GM19468 (cell line): Measurements from ENCODE around the gene PRSS56.

ENCODE experiments used
- ATAC-seq: cut with Tn5 transposase; IDR thresholded peaks from one replicate; pipeline ENCODE4 v1.9.1; 2021; ENCODE audit warnings: mild to moderate bottlenecking, moderate library complexity, moderate number of reproducible peaks; ENCODE audit not compliant: unreplicated experiment; ENCODE audit errors: extremely low read depth

The PRSS56 gene

GRCh38 chr2:232485757-232486557 is 34.2 kb upstream of the PRSS56 start:
- no peak for ATAC-seq

- no peak for ATAC-seq
Observed at GRCh38 chr2:232486558-232487384, 33.4 kb upstream of the PRSS56 start.

- ATAC-seq = no peak
Observed at GRCh38 chr2:232487385-232488096, 32.6 kb upstream of the PRSS56 start, which contains the start of gene ECEL1. Gene ECEL1 (minus strand): TSS chr2:232487834. CDS start chr2:232486653, 1,181 bp downstream.

GRCh38 chr2:232488097-232488711 is 32.0 kb upstream of the PRSS56 start:
- no peak for ATAC-seq

GRCh38 chr2:232488721-232489300 is 31.4 kb upstream of the PRSS56 start:
- ATAC-seq = no peak

- ATAC-seq = no peak
Observed at GRCh38 chr2:232489516-232490220, 30.5 kb upstream of the PRSS56 start.

GRCh38 chr2:232490221-232491138 is 29.7 kb upstream of the PRSS56 start:
- ATAC-seq = no peak

GRCh38 chr2:232491139-232491780 is 28.9 kb upstream of the PRSS56 start:
- no peak for ATAC-seq

GRCh38 chr2:232492236-232492848 is 27.8 kb upstream of the PRSS56 start:
- ATAC-seq = no peak

- no peak for ATAC-seq
Observed at GRCh38 chr2:232492963-232493700, 27.1 kb upstream of the PRSS56 start.

- no peak for ATAC-seq
Observed at GRCh38 chr2:232493701-232494474, 26.3 kb upstream of the PRSS56 start.

- no peak for ATAC-seq
Observed at GRCh38 chr2:232494542-232494941, 25.6 kb upstream of the PRSS56 start.

- no peak for ATAC-seq
Observed at GRCh38 chr2:232495292-232495691, 24.9 kb upstream of the PRSS56 start.

GRCh38 chr2:232496501-232497270 is 23.5 kb upstream of the PRSS56 start:
- ATAC-seq = no peak

GRCh38 chr2:232497348-232497747 is 22.8 kb upstream of the PRSS56 start:
- no peak for ATAC-seq
